DMS53 treated with DMSO at 0.1 percent for 48 hours (cell line): Measurements from ENCODE around the gene IRF6.

Source experiments
- DNase-seq: peaks from one replicate; lab custom pipeline; 2025; ENCODE audit not compliant: unreplicated experiment; lab: John Stamatoyannopoulos, UW

Gene IRF6

DNA sequence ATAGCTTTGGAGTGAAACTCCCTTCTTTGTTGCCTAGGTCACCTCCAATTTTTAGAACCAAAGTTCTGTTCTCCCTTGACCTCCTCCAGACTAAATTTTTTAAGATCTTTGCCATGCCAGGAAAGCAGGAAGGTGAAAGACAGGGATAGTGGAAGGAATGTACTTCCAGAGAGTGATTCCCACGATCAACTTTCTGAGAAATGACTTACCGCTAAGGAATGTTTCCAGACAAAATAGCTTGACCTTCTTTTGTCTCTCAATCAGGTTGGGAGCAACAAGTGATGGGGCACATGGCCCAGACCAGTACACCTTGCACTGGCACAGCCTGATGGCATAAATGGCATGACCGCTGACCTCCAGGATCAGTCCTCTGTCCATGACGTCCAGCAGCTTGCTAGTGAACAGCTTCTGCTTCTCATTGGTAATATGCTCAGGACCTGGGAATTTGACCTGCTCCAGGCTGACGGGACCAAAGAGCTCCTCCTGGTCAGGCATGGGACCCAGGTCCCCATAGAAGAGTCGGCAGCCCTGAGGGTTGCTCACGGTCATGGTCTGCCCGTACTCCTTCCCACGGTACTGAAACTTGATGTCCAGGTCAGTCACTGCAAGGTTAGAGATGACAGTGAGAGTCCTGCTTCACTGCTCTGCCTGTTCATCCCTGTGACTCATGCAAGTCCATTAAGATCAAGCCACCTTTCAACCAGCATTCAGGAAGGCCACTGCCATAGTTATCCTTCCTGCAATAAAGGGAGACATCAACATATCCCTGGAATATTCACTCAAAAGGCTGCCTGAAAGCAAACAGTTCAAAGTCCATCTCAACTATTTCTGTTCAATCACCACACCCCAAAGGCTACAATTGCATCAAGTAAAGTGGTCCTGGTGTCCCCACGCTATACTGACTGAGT lies 15.4 kb downstream of the IRF6 start:
- no peak for DNase-seq

DNA sequence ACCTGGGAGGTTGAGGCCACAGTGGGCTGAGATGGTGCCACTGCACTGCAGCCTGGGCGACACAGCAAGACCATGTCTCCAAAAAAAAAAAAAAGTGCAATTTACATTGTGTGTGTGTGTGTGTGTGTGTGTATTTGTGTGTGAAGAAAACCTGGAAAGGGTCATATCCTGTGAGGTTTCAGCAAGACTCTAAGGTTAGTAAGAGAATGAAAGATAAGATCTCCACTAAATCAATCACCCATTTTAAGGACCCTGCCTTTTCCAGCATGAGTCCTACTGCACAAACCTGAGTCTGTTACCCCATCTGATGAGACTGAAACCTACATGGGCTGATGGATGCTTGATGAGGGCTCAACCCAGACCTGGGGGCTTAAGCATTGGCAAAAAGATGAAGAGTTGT lies 16.7 kb downstream of the IRF6 start:
- DNase-seq: no peak

DNA sequence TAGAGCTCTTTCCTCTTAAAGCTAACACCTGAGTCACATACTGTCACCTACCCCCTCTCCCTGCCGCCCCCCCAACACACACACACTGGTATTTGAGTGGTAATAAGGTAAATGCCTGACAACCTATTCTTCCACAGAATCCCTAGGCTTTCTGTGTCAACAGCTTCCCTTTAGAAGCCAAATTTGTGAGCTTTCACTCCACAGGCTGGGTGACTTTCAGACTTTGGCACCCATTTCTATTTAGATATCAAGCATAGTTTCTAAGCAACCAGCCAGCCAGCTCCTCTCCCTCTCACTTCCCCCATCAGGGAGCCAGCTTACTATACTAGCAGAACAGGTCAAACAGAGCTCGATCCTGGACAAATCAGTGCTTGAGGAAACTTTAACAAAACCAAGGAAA lies 18.4 kb downstream of the IRF6 start:
- DNase-seq: no peak

DNA sequence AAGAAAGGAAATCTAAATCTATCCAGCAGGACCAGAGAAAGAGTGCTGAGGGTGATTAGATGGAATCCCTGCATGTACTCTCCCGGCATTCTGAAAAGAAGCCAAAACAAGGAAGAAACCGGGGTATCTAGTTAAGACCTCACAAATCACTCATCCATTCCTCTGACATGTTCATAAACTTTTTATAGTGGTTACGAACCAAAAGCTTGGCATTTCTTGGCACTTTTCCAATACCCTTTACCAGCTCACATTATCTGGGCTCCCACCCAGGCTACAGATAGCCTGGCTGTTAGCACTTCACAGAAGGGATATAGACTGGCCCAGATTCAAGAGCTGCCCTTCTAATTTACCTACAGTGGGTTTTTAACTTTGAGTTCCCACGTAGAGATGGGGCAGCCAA lies 19.8 kb downstream of the IRF6 start:
- DNase-seq: no peak

DNA sequence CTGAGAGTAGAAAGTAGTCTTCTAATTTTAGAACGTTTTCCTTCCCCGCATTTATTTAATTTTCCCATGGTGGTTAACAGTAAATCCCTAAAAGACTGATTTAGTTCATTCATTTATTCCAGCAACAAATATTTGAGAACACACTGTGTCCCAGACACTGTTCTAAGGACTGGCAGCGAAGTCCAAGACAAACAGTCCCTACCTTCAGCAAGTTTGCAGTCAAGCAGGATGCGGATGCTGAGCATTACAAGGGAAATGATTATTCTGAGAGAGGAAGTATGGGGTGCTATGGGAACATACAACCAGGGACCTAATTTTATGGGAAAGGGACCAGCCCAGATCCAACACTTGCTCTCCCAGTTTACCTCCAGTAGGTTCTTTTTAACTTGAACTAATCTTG lies 20.4 kb downstream of the IRF6 start:
- no peak for DNase-seq

DNA sequence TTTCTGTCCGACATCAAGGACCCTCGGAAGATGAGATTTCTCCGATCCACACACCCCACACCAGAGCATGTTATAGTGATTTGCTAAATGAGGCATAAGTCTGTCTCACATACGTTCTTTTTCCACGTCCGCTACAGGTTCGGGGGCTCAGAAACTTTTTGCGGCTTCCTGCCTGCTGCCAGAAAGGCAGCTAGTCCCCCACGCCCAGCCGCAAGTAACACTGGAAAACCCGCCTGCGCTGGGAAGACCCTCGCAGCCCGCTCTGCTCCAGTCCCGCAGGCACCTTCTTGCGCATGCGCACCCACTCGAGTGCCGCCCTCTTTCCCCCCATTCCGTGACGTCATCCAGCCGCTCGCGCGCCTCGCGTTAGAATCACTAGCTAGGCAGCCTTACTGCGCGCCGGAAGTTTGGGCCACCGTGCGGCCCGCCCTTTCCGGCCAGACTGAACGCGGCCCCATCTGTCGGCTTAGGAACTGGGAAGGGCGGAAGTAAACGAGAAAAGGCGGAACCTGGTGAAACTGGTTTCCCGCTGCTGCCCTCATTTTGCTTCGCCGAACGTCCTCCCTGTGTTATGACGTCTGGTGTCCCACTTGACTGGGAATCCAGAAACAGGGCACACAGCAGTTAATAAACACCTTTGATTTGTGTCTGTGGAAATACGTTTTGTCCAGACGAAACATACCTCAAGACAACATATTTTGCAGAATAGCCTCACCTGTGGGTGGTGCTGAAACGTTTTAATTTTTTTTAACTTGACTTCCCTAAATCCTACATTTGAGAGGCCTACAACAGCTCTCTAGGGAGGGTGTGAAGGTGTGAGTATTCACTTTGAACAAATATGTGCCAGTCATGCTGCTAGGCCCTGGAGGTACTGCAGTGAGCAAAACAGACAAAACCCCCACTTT lies 21.4 kb downstream of the IRF6 start, which contains the start of gene C1orf74:
Gene C1orf74 (minus strand): TSS at position 295 of the 905 bp plus-strand sequence. CDS start 925 bp downstream, outside the sequence.
- peak; percentile 99 for DNase-seq

DNA sequence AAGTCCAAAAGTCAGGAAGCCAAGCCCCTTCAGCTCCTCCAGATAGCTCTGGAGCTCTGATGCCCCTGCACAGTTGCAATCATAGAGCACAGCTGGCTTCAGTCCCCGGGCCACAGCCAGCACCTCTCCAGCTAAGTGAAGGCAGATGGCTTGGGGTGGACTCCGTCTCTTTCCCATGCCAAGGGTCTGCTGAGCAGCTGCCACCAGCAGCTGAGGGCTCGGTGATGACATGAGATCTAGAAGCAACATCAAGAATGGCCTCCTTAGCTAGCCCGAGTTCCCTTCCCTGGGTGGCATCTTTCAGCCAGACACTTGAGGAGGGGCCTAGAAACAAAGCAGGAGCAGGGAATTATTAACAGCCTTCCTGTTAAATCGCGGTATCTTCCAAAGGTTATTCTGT lies 22.6 kb downstream of the IRF6 start:
- DNase-seq: no peak

DNA sequence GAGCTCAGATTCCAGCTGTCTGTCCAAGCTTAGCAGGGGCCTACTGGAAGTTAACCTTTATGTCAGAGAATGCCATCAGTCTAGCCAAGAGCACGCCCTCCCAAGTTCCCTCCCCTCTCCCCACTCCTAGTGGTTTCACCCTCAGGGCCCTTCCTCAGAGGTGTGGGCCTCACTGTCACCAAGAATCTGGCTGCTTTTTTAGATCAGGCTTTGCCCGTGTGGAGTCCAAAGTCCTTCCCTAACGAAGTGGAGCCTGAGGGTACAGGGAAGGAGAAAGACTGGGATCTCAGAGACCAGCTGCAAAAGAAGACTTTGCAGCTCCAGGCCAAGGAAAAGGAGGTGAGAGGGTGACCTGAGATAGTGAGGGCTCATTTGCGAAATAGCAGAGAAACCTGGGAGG lies 25.7 kb downstream of the IRF6 start:
- no peak for DNase-seq

DNA sequence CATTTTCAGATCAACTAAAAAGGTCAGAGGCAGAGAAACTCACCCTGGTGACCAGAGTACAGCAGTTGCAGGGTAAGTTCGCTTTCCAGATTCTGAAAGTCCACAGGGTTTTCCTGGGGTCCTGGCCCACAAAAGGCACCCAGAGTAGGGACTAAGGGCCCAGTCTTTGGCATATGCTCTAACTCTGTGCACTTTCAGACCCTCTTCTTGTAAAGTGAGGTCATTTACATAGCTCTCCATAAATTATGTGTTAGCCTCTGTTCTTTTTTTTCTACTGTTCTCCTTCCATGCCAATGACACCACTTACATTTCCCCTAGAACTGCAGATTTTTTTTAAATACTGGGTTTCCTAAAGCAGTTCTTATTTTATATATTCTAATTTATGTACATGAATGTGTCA lies 27.8 kb downstream of the IRF6 start:
- no peak for DNase-seq

DNA sequence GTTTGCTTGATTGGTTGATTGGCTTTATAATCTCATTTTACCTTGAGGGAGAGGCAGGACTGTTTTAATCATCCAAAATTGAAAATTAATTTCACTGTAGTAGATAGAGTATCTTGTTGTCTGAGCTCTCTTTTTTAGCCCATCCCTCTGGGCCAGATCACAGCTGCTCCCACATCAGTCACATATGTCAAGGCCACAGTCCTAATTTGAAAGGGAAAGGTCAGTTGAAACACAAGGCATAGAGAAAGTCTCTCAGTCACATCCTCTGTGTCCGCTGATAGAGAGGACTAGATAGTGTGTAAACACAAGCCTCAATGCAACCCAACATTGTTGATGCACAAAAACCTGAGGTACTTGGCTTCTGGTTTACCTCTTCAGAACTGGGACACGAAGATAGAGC lies 28.4 kb downstream of the IRF6 start:
- no peak for DNase-seq

DNA sequence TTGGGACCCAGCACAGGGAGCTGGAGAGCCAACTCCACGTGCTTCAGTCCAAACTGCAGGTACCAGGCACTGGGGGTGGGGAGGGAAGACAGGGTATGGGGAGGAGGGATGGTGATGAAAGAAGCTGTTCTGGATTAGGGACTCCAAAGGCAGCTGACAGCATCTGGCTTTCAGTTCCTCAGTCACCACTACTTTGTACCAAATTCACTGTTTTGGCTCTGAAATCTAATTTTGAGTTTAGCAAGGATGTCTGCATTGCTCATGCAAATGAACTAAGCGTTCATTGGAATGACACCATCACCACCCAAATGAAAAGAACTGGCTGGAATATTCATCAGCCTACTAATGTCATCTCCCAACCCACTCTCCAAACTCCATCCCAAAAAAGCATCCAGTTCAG lies 30.3 kb downstream of the IRF6 start:
- no peak for DNase-seq

DNA sequence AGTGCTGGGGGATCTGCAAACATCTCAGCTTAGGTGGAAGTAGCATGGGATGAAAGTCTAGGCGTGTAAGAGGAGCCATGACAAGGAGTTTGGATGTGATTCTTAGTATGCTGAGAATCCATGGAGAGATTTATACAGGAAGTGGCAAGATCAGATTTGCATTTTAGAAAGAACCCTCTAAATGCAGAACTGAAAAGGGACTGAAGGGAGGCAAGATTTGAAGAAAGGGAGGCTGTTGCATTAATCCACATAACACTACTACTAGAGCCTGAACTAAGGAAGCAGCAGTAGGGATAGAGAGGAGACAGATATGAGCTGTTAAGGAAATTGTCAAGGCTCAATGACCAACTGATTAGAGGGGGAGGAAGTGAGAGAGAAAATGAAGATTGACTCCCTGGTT lies 31.4 kb downstream of the IRF6 start:
- DNase-seq: no peak

DNA sequence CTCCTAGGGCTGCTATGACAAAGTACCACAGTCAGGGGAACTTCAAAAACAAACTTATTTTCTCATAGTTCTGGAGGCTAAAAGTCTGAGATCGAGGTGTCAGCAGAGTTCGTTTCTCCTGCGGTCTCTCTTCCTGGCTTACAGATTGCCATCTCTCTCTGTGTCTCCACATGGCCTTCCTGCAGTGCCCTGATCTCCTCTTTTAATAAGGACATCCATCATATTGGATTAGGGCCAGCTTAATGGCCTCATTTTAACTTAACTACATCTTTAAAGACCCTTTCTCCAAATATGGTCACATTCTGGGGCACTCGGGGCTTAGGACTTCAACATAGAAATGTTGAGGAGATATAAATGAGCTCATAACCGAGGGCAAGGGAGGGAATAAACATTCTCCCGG lies 33.8 kb downstream of the IRF6 start:
- DNase-seq: no peak

DNA sequence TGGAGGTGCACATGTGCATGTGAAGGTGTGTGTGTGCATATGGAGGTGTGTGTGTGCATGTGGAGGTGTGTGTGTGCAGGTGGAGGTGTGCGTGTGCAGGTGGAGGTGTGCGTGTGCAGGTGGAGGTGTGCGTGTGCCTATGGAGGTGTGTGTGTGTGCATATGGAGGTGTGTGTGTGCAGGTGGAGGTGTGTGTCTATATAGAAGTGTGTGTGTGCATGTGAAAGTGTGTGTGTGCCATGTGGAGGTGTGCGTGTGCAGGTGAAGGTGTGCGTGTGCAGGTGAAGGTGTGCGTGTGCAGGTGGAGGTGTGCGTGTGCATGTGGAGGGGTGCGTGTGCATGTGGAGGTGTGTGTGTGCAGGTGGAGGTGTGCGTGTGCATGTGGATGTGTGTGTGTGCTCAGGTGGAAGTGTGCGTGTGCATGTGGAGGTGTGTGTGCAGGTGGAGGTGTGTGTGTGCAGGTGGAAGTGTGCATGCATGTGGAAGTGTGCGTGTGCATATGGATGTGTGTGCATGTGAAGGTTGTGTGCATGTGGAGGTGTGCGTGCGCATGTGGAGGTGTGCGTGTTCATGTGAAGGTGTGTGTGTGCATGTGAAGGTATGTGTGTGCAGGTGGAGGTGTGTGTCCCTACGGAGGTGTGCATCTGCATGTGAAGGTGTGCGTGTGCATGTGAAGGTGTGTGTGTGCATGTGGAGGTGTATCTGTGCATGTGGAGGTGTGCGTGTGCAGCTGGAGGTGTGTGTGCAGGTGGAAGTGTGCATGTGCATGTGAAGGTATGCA lies 35.1 kb downstream of the IRF6 start:
- DNase-seq: no peak

DNA sequence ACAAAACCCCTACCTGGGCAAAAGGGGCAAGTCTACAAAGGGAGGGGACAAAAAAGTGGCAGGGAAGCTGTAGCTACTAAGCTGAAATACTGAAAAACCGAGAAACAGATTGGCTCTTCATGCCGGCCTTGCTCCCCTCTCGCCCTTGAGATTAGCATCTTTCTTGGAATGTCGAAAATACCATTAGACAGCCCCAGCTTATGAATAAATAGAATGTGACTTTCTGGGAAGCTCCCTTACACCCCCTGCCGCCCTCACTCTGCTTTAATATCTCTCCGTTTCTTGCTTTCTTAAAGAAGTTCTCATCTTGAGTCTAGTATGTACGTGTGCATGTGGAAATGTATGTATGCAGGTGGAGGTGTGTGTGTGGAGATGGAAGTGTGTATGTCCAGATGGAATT lies 36.0 kb downstream of the IRF6 start:
- DNase-seq: no peak

DNA sequence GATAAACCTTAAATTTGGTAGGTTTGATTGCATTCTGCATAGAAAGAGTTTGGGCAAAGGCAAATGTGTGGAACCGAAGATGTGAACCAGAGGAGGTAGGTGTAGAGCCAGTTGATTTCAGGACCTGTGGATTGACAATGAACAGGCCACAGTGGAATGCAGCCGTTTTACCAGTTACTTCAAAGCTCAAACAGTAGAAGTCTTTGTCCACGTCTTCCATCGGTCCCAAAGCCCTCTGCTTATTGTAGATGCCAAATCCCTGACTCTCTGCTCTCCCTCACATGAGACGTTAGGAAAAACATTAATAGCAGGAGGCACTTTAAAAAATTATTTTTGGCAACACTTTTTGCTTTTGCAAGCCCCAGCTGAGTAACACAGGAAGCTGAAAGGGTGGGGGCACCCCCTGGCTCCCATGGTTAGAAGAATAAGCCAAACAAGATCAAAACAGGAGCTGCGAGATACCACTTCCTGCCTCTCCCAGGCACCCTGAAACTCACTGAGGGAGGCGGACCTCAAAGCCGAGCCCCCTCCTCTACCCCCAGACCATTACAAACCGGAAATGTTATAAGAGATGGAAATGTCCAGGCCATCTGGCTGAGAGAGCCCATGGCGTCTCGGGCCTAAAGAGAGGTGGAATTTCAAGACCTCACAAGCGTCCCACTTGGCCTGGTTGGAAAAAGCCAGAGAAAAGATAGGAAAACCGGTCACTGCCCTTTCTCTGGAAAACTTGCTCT lies 36.6 kb downstream of the IRF6 start:
- DNase-seq: no peak

DNA sequence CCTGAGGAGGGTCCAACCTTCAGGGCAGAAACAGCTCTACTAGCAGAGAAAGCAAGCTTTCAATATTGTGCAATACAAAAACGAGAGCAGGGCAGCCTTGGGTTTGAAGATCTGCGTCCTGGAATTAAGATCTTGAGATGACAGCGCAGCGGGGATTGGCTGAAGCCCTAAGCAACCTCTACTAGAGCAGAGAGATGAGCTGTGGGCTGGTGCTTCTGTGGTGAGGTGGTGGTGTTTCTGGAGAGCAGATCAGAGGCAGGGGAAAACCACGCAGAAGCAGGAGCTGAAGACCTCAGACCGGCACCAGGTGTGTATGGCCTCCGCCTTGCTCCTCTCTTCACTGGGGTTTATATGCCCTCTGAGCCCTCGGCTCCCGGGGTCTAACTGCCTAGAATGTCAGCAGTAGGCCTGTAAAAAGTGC lies 37.6 kb downstream of the IRF6 start:
- DNase-seq: no peak

DNA sequence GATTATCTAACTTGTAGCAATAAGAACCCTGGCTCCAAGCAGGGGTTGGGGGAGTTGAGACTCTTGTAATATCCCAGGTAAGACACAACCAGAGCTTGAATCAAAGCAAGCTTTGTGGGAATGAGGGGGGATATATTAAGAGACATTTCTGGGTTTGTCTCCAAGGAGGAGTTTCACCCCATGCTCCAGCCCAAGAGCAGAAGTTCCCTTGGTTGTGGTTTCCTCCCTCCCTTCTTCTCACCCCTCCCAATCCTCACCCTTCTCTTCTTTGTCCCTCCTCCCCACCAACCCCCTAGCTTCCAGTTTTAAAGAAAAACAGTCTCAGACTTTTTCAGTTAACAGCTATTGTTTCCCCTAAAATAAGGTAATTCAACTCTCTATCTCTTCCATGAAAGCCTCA lies 38.2 kb downstream of the IRF6 start:
- no peak for DNase-seq

DNA sequence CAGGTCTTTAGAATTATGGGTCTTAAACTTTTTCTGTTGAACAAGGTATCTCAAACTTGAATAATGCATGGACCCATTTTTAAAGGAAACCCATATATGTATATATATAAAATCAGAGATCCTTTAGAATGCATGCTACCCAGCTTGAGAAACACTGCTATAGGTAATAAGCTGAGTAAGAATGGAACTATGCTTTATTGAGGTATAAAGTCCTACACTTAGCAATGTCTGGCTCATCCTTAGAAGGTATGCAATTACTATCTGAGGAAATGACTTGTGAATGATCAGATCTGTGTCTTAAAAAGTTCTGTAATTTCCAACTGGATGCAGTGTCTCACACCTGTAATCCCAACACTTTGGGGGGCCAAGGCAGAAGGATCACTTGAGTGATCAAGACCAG lies 38.8 kb downstream of the IRF6 start:
- DNase-seq: no peak

DNA sequence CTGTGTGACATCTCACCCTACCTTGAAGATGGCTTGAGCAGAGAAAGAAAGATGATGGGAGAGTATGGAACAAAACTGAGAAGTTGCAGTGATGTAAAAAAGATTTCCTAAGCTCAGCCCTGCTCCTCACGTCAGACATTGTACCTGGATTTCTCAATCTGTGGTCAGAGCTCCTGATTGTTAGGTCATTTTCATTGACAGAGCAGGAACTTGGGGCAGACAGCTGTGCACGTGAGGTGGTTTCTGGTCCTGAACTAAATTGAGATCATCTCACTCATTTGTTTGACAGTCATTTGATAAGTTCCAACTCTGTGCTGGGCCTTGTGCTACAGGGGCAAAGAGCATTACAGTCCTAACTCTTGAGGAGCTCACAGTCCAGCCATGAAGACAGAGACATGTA lies 39.9 kb downstream of the IRF6 start:
- no peak for DNase-seq
